HG03575 (cell line): Measurements from ENCODE around the gene MLYCD.

Experiments used
- ATAC-seq: cut with Tn5 transposase; IDR thresholded peaks from one replicate; pipeline ENCODE4 v1.9.1; 2021; ENCODE audit not compliant: unreplicated experiment, insufficient number of reproducible peaks, low FRiP score; ENCODE audit errors: extremely low read depth

The MLYCD gene

DNA sequence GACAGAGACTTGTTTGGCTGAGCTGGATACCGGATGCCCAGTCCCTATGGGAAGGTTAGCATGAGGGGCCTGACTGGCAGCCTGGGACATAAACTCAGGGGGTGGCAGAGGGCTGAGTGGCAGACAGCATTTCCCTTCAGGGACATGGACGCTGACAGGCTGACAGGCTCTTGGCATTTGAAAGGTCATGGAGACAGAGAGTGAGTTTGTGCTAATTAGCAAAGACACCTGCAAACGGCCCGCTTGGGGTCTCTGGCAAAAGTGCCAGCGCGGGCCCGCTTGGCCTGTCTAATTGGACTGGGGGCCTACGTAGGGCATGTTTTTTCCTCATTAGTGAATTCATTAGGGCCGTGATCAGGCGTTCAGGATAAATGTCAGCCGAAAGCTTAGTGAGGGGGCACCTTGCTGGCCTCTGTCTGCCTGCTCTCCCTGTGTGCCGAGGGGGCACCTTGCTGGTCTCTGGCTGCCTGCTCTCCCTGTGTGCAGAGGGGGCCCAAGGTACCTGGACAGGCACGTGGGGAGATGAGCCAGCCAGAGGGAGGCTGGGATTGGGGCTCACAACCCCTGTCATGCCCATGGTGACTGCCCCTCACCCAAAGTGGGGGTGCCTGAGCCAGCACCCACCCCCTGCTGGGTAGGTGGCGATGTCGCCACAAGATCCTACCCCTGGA lies 76.8 kb downstream of the MLYCD start:
- ATAC-seq, result no peak
